ENCODE data around the gene UGT2B11.
"Not testable (repeated sequence)": the region's sequence is repeated elsewhere in the genome, so short reads cannot be mapped to it uniquely, and the experiment has no call there.

Gene UGT2B11

GRCh38 chr4:69169171-69169570 lies 45.4 kb downstream of the UGT2B11 start:
- DNase-seq (ENCODE audit: low spot score), result not testable (repeated sequence)

DNA sequence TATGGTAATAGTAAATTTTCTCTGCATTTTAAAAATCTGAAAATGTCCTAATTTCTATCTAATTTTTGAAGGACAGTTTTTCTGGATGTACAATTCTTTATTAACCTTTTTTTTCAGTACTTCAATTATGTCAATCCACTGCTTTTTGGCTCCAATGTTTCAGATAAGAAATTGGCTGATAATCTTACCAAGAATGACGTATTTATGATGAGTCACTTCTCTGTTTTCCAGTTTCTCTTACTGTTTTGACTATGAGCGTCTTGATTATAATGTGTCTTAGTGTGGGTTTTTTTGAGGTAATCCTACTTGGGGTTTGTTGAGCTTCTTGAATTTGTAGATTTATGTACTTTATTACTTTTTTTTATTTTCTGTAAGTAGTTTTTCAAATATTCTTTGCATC lies 47.2 kb downstream of the UGT2B11 start:
- no peak for DNase-seq (ENCODE audit: low spot score)

- DNase-seq (ENCODE audit: low spot score), result not testable (repeated sequence)
Observed at GRCh38 chr4:69166376-69166775, 48.2 kb downstream of the UGT2B11 start.

DNA sequence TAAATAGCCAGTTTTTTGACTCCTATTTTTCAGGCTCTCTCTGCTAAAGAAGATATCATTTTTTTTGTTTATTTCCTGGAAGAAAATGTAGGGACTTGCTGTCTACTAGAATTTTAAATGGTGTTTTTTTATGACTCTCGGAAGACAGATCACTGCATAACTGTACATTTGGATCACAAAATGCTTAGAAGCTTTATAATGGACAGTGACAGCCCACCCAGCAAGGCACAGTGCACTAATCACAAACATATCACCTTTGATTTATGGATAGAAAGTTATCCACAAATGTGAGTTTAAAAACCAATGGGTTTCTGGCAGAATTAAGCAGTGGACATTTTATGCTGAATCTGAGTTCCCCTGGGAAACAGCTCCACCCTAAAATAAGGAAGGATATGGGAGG lies 48.8 kb downstream of the UGT2B11 start:
- not testable (repeated sequence) for DNase-seq (ENCODE audit: low spot score)

DNA sequence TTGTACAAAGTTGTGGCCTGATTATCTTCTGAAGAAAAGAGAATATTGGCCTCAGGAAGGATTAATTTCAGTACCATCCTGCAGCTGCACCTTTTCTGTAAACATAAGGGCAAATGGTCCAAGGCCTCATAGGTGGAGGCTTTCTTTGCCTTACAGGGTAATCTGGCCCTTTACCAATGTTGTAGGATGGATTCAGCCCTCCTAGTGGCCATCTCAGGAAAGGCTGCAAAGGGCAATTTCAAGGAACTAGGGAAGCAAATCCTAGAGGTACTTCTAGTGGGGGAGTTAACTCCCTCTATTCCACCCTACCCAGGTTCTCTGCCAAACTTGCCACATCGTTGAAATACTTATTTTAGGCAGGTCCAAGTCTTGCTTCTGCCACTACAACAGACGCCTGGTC lies 57.6 kb downstream of the UGT2B11 start:
- no peak for DNase-seq (ENCODE audit: low spot score)

GRCh38 chr4:69154021-69154420 lies 60.5 kb downstream of the UGT2B11 start:
- DNase-seq (ENCODE audit: low spot score), result no peak
